Neuron (in vitro differentiated cells): ENCODE measurements around the gene KRT78.
"Not testable (repeated sequence)": the region's sequence is repeated elsewhere in the genome, so short reads cannot be mapped to it uniquely, and the experiment has no call there.

Experiments used
- H2AFZ ChIP-seq: one replicate; pipeline ENCODE4 v1.6.1; 2013; ENCODE audit warnings: low read depth, mild to moderate bottlenecking, inconsistent platforms, low read length, moderate library complexity
- H3K27me3 ChIP-seq: one replicate; pipeline ENCODE4 v1.6.1; 2013; ENCODE audit warnings: low read length; ENCODE audit not compliant: insufficient read depth
- H3K36me3 ChIP-seq: one replicate; pipeline ENCODE4 v1.6.1; 2013; ENCODE audit warnings: low read length; ENCODE audit not compliant: insufficient read depth
- H3K4me1 ChIP-seq: one replicate; pipeline ENCODE4 v1.6.1; 2013; ENCODE audit warnings: low read length; ENCODE audit not compliant: insufficient read depth
- H3K4me3 ChIP-seq: 2 replicates; pipeline ENCODE4 v1.5.1; 2013; ENCODE audit warnings: mild to moderate bottlenecking, low read length, moderate library complexity
- H3K9me3 ChIP-seq: one replicate; pipeline ENCODE4 v1.6.1; 2013; ENCODE audit warnings: low read length

The KRT78 gene

DNA sequence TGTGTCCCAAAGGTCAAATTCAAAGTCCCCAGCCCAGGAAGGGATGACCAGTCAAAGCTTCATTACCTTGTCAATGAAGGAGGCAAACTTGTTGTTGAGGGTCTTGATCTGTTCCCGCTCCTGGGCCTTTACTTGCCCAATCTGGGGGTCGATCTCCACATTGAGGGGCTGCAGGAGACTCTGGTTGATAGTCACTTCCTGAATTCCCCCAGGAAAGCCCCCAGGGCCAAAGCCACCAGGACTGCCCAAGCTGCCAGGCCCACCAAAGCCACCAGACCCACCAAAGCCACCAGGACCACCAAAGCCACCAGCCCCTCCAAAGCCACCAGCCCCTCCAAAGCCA, 53.5 kb downstream of the KRT78 start:
- not testable (repeated sequence) for H3K9me3 ChIP-seq, H3K27me3 ChIP-seq, H3K4me3 ChIP-seq, H3K4me1 ChIP-seq, H3K36me3 ChIP-seq, H2AFZ ChIP-seq

- no peaks in the 10 kb centered on the region for H3K9me3 ChIP-seq
- no peak overlapping the region for H3K4me3 ChIP-seq
- no peaks in the 10 kb centered on the region for H3K36me3 ChIP-seq
- H3K27me3 ChIP-seq: no peaks in the 10 kb centered on the region
- H3K4me1 ChIP-seq: no peaks in the 10 kb centered on the region
- H2AFZ ChIP-seq: no peak overlapping the region
These were observed 54.1 kb downstream of the KRT78 start for GRCh38 chr12:52794479-52795331.

GRCh38 chr12:52792185-52793029, 56.4 kb downstream of the KRT78 start:
- Histone ChIP-seq H3K27me3 (no peaks in the 10 kb centered on the region), H3K4me1 (no peaks in the 10 kb centered on the region), H3K36me3 (no peaks in the 10 kb centered on the region), H3K9me3 (no peaks in the 10 kb centered on the region), H2AFZ (no peak overlapping the region), H3K4me3 (no peak overlapping the region)

DNA sequence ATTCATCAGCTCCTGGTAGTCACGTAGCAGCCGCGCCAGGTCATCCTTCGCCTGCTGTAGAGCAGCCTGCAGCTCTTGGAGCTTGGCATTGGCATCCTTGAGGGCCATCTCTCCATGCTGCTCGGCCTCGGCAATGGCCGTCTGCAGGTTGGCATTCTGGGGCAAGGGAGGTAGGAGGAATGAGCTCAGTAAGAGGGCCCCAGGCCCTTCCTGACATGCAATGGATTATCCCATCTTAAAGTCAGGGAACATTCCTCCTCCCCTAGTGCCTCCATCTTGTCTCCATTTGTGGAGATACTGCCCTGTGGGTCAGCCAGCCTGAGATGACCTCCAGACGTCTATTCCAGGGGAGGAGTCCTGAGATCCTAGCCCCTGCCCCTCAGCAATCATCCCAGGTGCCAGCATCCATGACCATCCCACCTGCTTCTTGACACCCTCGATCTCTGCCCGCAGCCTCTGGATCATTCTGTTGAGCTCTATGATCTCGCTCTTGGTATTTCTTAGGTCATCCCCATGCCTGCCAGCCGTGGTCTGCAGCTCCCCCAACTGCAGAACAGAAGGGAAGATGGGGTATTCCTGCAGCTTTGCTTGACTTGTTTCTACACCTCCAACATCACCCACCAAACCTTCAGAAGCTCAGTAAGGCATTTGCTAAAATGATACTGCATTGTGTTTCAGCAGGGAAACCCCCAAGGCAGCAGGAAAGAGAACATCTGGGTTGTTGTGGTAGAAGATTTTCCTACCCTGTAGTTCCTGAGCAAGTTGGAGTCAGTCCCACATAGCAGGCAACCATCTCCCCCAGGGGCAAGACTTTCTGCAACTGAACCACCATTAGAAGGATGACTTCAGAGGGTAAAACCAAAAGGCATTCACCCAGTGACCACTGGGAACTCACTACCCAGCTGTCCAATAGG, 57.3 kb downstream of the KRT78 start:
- H3K4me3 ChIP-seq: no peak overlapping the region
- no peaks in the 10 kb centered on the region for H3K27me3 ChIP-seq
- H3K9me3 ChIP-seq: no peaks in the 10 kb centered on the region
- no peaks in the 10 kb centered on the region for H3K4me1 ChIP-seq
- H3K36me3 ChIP-seq: no peaks in the 10 kb centered on the region
- no peak overlapping the region for H2AFZ ChIP-seq

- Histone ChIP-seq H3K9me3 (no peaks in the 10 kb centered on the region), H3K36me3 (no peaks in the 10 kb centered on the region), H2AFZ (no peak overlapping the region), H3K27me3 (no peaks in the 10 kb centered on the region), H3K4me1 (no peaks in the 10 kb centered on the region), H3K4me3 (no peak overlapping the region)
These were observed 58.1 kb downstream of the KRT78 start for GRCh38 chr12:52790427-52791270.

DNA sequence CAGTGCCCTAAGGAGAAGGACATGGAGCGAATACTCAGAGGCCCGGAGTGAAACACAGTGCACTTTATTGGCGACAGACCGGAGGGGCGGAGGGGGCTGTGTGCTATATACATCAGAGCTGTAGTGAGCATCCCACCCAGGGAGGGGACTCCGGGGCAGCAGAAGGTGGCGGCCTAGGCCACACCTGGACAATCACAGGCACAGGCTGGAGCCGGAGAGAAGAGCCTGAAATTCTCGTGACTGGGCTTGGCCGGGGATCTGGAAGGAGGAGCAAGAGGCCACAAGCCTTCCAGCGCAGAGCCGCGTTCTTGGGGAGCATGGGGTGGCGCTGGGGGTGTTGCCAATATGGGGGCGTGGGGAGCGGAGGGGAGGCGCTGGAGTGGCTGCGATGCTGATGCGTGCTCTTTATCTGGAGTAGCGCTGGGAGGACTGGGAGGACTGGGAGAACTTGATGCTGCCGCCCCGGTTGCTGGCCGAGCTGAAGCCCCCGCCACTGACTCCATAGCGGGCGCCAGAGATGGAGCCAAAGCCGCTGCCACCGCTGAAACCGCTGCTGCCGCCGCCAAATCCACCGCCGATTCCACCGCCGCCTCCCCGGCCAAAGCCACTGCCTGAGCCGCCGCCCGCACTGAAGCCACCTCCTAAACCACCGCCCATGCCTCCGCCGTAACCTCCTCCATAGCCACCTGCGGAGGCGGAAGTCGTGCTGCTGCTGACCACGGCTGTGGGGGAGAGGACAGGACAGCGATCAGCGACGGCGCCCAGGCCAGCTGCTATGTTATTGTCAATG, 59.0 kb downstream of the KRT78 start:
- Histone ChIP-seq H3K36me3 (no peaks in the 10 kb centered on the region), H3K9me3 (no peaks in the 10 kb centered on the region), H3K27me3 (no peaks in the 10 kb centered on the region)

GRCh38 chr12:52788876-52789636, 59.7 kb downstream of the KRT78 start:
- no peaks in the 10 kb centered on the region for H3K27me3 ChIP-seq
- H3K4me1 ChIP-seq: no peaks in the 10 kb centered on the region
- no peak overlapping the region for H3K4me3 ChIP-seq
- no peaks in the 10 kb centered on the region for H3K36me3 ChIP-seq
- no peaks in the 10 kb centered on the region for H3K9me3 ChIP-seq
- H2AFZ ChIP-seq: no peak overlapping the region

More for the DNA sequence above, 59.0 kb downstream of the KRT78 start:
- Histone ChIP-seq H3K4me3 (no peak overlapping the region), H2AFZ (no peak overlapping the region), H3K4me1 (no peaks in the 10 kb centered on the region)

GRCh38 chr12:52788192-52788875, 60.5 kb downstream of the KRT78 start:
- Histone ChIP-seq H3K9me3 (no peaks in the 10 kb centered on the region), H3K27me3 (no peaks in the 10 kb centered on the region), H3K36me3 (no peaks in the 10 kb centered on the region), H3K4me1 (no peaks in the 10 kb centered on the region), H2AFZ (no peak overlapping the region), H3K4me3 (no peak overlapping the region)
